ENCODE data around the gene VPS41.
A peak's percentile ranks its signal among the peaks of the same experiment; 100 is the strongest.

The VPS41 gene

DNA sequence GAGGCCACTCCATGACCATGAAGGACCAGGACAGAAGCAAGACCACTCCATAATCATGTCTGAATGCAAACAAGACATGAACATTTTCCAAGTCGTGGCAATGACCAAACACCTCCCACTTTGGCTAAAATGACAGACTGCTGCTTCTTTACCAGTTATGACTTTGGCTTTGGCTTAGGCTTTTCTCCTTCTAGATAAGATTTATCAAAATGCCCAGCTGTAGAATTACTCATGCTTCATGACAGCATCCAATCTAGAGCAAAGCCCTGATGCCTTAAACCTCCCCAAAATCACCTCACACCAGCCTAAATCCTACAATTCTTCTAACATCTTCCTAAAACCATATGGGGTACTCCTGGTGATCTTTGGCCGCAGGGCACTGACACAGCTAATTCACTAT is 102.1 kb downstream of the VPS41 start:
- DNase-seq (ENCODE audit: low read depth), result no peak

DNA sequence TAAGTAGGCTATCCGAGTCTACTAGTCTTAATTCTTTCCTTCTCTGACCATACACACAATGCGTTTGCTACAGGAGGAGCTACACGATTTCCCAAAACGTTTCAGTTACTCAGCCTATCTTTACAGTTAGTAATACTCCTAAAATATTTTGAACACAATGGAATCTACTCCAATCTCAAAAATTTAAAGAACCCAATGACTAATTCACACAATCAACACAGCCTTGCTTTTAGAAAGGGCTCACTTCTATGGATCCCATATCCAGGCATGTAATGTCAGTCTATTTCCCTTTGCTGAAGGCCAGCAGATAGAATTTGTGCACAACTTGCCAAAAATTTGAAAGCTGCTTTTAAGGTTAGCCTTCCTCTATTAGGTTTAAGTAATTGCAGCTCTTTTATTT is 107.2 kb downstream of the VPS41 start:
- DNase-seq (ENCODE audit: low read depth), result no peak

- no peak for DNase-seq (ENCODE audit: low read depth)
Observed at GRCh38 chr7:38798552-38799267, 110.3 kb downstream of the VPS41 start.

DNA sequence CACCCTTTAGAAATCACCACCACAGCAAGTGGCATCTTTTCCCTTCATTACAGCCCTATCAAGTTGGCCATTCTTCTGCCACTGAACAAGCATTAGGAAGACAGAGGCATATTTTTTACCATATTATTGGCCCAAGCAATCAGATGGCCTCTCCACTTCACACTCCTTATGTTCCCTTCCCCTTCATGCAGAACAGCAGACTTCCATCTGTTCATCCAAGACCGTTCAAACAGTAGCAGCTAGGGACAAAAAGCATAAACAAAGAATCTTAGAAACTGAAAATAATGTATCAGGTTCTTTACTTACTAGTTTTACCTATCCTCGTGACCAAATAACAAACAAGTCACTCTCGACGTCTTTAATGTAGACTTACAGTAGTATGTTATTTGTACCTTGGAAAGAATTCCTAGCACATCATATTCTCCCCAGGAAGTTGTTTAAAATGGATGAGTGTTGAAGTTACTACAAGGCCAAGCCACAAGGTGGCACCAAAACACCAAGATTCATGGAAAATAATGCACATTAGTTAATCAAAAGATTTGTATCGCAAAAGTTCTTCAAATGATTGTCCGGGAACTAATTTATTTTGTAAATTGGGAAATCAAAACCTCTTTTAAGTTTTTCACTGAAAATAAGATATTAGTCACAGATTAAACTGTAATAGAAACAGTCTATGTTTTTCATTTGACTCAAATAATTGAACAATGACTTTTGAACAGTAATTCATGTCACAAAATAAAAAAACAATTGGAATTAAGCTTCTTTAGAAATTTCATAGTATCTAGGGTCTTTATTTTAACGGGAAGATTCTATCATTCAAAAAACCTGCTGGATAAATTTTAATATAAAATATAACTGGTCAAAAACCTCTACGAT is 112.1 kb downstream of the VPS41 start:
- DNase-seq (ENCODE audit: low read depth), result peak; percentile 1

DNA sequence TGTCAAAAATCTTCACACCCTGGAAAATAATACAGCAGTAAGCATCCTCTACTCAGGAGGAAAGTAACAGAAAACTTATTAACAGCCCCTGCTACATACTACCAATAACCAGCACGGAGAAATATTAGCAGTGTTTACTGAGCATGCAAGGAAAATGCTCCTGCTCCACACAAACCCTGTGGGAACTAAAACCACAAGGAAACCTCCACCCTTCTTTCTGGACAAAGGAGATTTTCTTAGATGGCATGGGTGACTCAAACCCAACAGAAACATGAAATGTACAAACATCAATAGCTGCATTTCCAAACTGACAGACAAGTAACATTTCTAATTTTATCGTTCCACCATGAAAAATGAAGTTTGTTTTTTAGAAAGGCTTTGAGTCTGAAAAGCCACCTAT is 113.4 kb downstream of the VPS41 start:
- no peak for DNase-seq (ENCODE audit: low read depth)

DNA sequence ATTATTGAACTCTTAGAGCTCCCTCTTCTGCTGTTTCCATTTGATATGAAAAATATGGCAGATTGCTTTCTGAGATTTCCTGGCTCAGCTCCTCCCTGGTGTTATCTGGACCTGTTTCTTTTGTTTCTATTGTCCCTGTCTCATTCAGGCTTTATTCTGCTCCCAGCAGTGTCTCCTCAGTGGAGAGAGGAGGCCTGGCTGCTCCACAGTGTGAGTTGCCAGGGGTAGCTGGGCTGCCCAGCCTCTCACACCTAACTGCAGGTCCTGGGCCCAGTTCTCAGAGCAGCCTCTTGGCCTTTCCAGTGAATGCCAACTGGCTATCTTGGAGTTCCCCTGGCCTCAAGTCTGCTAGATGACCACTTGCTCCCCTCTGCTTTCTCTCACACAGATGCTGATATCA is 127.0 kb downstream of the VPS41 start:
- DNase-seq (ENCODE audit: low read depth), result no peak

DNA sequence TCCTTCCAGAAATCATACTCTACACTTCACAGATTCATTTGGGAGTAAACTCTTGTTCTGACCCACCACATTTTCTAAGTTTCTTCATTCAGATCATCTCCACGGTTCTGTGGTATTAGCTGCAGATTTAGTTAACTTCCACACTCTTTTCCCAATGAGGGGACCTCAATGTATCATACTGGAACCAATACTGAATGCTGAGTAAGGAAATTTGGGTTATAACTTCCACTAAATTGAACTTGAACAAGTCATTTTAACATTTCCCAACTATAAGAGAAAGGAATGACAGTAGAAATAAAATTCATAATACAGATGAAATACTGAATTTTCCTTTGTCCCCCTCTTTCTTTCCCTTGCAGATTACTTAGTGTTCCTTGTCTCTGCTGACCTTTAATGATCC is 131.4 kb downstream of the VPS41 start:
- DNase-seq (ENCODE audit: low read depth), result no peak

DNA sequence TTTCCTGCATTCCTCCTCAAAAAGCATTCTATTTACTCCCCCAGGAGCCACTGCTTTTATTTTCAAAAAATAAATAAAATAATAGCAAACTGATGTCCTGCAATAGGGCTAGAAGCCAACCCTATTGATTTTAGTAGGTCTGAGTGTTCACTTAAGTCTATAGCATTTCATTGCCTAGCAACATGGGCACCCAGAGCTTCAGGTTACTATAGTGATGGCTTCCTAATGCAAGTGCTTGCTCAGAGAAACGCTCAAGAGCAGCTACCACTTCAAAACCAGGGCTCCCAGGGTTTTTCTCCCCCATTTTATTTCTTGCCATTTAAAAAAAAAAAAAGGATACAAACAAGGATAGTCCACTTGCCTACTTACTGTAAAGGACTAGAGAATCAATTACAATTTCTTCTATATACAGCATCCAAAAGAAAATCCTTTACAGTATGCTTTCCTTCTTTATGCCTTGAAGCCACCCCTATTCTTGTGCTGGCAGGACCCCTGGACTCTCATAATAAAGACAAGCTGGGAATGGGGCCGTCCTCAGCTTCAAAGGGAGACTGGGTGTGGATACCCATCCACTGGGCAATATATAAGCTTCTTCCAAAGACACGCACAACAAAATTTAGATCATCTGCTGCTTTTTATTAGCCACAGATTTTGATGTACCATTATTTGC is 133.3 kb downstream of the VPS41 start:
- no peak for DNase-seq (ENCODE audit: low read depth)

DNA sequence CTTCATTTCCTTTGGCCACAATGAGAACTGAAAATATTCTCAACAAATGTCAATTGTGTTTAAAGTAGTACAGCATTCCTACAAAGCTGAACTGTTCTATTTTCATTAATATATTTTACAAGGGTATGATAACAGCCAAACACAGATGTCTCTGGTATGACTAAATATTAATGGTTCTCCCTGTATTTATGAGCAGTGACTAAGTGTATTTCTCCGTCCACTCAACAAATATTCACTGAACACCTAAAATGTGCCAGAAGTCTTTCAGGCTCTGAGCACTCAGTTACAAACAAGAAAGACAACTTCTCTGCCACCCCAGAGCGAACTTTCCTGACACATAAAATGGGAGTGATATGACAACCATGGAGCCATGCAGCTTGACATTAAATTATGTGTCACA is 135.6 kb downstream of the VPS41 start:
- DNase-seq (ENCODE audit: low read depth), result no peak

GRCh38 chr7:38760226-38760625 is 148.8 kb downstream of the VPS41 start:
- DNase-seq (ENCODE audit: low read depth), result no peak

DNA sequence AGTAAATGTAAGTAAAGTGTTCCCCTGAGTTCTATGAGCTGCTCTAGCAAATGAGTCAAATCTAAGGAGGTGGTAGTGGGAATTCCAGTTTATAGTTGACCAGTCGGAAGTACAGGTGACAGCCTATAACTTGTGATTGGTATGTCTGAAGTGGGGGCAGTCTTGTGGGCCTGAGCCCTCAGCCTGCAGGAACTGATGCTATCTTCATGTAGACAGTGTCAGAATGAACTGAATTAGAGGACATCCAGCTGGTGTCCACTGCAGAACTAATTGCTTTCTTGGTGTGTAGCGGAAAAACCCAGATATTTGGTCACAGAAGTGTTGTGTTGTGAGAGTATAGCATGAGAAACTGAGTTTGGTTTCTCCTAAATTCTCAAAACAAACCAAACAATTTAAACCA is 150.0 kb downstream of the VPS41 start:
- DNase-seq (ENCODE audit: low read depth), result no peak

DNA sequence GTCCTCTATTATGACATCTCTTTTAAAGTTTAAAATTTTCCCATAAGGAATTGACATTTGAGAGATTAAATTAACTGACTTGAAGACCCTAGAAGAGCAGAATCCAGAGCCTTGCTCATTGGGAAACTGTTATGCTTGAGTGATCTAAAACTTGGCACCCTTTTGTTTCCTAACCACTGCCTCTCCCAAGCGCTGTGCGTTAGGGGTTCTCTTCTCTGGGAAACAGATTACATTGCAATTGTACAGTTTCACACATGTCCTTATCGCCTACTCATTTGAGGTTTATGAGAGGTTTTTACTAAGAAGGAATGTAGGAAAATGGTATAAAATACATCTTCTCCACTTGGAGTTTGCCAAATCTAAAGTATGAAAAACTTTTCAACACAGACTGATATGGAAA is 151.1 kb downstream of the VPS41 start:
- DNase-seq (ENCODE audit: low read depth), result no peak

DNA sequence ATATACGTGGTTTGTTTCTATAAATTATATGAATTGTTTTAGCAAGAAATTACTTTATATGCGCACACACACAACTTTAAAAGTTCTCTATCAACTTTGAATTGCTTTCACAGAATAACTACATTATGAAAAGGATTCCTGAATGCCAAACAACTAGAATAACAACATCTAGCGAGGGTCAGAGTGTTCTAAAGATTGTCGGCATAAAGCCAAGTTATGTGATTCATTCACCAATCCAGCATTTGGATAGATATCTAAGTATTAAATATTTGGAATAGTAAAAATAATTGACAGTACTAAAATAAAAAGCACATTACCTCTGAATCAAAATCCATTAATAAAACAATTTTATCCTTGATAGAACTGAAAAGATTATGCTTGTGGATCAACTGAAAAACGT is 152.5 kb downstream of the VPS41 start:
- no peak for DNase-seq (ENCODE audit: low read depth)

- no peak for DNase-seq (ENCODE audit: low read depth)
Observed at GRCh38 chr7:38753347-38753746, 155.6 kb downstream of the VPS41 start.

DNA sequence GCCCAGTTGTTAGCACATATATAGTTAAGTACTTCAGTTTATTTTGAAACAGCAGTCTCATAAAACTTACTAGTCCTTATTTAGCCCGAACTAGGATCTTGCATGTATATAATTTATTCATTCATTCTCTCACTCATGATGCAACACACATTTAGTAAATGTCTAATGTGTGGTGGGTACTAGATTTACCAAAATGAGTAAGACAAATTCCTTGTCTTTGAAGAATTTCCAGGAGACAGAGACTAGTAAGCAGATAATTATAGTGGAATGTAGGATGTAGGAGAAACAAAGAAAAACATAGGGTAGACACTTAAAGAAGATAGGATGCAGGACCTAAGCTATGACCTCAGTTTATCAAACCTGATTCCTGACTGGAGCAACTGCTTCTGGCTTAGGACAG is 157.6 kb downstream of the VPS41 start:
- DNase-seq (ENCODE audit: low read depth), result no peak

DNA sequence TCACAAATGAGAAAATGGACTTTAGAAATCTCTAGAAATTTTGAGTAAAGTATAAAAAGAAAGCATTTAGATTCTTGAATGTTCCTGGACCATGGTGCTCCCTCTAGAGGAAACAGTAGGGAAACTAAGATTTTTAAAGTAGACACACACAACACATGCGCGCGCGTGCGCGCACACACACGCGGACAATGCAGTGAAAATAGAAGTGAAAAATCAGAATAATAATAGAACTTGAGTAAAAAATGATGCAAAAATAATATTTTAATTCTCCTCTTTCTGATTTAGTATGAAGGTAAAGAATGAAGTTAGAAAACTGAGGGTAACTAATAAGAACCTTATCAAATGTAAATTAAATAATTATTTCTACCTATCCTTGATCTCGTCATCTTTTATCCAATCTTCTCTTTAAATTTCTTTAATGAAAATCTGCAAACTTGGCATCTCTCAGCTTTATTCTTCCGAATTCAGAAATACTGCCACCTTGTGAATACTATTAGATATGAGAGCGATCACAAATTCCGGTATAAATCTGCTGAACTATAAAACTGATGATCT is 160.9 kb downstream of the VPS41 start:
- DNase-seq (ENCODE audit: low read depth), result no peak

GRCh38 chr7:38746438-38746837 is 162.6 kb downstream of the VPS41 start:
- DNase-seq (ENCODE audit: low read depth), result no peak

DNA sequence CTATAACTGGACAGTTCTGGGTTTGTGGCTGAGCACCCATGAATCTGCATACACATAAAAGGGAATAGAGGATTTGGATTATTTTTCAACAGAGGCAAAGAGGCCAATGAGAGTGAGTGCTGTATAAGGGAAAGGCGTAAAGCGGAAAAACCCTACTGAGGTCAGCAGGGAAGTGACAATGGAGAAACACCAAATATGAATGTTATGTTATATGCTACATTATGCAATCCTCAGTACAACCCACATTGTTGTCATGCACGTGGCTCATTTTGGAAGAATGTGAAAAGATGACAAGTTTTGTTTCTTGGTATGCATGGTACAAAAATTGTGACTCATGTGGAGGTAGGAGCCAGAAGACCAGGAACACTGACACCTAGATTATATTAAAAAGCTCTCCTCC is 164.2 kb downstream of the VPS41 start:
- no peak for DNase-seq (ENCODE audit: low read depth)

DNA sequence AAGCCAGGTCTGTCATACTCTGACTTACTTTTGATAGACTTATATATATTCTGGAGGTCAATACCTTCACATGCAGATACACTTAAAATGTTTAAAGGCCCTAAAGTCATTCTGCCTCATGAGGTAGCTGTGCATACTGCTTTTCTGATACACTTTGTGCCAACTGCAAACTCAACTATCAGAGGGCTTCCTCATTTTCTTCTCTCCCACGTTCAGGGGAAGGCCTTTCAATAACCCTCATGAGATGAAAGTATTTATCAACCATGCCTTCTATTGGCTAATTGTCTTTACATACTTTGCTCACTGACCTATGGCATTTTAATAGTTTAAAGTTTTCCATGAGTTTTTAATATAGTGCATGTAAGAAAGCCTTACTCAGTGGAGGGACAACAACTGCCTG is 165.1 kb downstream of the VPS41 start:
- DNase-seq (ENCODE audit: low read depth), result no peak

DNA sequence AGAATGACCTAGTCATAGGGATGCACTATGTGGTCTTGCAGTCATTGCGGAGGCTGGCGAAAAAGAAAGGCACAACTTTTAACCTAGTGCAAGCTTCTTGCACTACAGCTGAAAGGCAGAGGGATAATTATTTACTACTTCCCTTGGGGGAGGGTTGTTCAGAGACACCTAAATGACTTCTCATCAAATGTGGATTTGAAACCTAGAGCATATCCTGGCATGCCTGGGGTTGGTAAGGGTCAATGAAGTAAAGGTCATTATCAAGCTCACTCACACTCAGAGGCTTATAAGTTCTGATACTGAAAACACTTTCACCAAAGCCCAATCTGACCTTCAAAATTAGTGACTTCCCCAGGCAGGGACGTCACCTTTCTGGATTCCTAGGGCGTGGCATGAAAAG is 168.9 kb downstream of the VPS41 start:
- no peak for DNase-seq (ENCODE audit: low read depth)

DNA sequence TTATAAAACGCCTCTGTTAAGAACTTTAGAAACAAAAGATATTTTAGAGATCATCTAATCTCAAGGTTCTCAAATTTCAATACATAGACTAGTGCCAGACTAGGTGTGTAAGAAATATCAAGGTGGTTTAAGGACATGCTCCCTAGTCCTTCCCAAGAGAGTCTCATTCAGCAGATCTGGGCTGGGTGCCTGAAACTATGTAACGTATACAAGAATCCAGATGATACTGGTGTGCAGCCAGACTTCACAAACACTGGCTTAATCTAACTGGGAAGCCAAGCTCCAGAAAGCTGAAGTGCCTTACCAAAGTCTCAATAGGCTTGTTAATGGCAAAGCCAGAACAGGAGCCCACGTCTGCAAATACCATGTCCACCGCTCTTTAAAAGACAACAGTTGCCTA is 172.9 kb downstream of the VPS41 start:
- DNase-seq (ENCODE audit: low read depth), result no peak

DNA sequence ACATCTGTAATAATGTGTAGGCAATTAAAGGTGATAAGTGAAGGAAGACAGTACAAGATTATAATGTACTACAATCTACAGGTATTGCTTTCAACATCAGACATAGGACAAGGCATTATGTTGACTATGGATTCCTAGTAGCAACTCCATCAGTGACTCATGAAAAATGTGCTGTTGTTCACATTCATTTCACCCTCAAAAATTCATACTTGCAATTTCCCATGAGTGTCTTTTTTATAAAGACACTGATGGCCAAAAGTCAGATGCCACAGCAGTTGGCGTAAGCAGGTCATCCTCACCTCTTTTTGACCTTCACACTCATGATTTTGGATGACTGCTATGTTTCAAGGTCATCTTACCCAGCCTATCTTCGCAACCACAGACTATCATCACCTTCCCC is 177.8 kb downstream of the VPS41 start:
- DNase-seq (ENCODE audit: low read depth), result no peak

DNA sequence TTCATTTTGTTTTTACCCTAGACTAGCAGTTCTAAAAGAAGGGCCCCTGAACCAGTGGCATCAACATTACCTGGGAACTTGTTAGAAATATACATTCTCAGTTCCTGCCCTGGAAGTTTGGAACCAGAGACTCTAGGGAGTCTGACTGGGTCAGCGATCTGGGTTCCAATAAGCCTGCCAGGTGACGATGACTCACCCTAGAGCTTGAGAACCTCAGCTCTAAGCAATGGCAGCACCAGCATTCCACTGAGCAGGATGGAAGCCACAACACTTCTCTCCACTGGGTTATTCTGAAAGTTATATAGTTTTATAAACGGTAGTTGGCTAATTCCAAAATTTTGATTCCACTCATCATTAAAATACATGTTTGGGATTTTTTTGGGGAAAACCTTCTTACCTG is 180.8 kb downstream of the VPS41 start:
- no peak for DNase-seq (ENCODE audit: low read depth)

Data from activated T-cell treated with anti-CD3 and anti-CD28 coated beads for 48 hours (primary cell).